ENCODE results near the gene XIRP2.

The XIRP2 gene, protein sequence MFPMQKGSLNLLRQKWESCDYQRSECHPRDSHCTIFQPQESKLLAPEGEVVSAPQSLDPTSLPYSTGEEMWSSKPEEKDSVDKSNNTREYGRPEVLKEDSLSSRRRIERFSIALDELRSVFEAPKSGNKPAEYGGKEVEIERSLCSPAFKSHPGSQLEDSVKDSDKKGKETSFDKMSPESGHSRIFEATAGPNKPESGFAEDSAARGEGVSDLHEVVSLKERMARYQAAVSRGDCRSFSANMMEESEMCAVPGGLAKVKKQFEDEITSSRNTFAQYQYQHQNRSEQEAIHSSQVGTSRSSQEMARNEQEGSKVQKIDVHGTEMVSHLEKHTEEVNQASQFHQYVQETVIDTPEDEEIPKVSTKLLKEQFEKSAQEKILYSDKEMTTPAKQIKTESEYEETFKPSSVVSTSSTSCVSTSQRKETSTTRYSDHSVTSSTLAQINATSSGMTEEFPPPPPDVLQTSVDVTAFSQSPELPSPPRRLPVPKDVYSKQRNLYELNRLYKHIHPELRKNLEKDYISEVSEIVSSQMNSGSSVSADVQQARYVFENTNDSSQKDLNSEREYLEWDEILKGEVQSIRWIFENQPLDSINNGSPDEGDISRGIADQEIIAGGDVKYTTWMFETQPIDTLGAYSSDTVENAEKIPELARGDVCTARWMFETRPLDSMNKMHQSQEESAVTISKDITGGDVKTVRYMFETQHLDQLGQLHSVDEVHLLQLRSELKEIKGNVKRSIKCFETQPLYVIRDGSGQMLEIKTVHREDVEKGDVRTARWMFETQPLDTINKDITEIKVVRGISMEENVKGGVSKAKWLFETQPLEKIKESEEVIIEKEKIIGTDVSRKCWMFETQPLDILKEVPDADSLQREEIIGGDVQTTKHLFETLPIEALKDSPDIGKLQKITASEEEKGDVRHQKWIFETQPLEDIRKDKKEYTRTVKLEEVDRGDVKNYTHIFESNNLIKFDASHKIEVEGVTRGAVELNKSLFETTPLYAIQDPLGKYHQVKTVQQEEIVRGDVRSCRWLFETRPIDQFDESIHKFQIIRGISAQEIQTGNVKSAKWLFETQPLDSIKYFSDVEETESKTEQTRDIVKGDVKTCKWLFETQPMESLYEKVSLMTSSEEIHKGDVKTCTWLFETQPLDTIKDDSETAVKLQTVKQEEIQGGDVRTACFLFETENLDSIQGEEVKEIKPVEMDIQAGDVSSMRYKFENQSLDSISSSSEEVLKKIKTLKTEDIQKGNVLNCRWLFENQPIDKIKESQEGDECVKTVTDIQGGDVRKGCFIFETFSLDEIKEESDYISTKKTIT (N-terminal part only)

DNA sequence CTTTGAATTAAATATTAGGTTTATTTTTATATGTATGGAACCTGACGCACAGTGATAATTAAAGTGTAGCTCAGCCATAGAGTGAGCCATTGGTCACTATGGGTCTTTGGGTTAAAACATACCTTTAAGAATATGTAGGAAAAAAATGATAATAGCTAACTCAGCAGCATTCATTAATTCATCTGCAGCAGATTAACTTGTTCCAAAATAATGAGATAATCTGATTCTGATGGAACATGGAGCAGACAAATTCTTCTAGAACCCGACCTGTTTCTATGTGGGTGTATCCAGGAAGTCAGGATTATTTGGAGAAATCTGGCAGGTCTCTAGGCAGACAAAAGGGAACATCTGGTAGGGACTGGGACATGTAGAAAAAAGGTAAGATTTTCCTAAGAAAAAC, at the start of gene XIRP2:
TSS of gene XIRP2 (plus strand) at position 301 of the 400 bp plus-strand sequence. CDS start 15,003 bp downstream, outside the sequence.
- no peak for DNase-seq (ENCODE audit: low spot score)

DNA sequence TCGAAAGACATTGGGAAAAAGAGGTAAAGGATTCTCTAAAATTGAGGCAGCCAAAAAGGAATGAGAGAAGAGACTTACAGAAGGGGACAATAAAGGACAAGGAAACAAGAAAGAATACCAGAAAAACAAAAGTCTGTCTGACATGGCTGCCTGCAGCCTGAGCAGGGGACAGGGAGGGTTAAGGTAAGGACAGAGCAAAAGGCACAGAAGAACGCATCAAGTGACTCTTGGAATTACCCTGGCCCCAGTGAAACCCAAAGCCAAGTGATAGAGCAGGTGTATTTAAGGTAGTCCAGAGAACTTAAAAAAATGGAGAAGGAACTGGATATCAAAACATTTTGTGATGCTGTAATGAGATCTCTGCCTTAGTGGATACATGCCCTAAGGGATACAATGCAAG, 47.1 kb upstream of the XIRP2 start:
- DNase-seq (ENCODE audit: low spot score): no peak

DNA sequence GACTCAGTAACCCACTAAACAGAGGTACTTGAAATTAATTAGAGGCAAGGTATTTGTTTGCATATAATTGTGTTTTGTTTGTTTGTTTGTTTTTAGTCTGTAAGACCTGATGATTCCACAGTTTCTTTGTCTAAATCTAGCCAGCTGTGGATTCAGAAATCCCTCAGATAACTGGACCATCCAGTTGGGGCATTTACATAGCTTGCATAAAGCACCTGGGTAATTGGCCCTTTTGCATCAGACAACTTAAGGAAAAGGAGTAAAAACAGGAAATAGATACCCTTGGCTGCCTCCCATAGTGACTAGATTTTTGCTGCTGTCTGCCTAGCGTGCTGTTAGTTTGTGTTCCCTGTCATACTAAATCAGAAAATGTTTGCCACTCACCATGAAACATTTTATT, 46.6 kb upstream of the XIRP2 start:
- no peak for DNase-seq (ENCODE audit: low spot score)

DNA sequence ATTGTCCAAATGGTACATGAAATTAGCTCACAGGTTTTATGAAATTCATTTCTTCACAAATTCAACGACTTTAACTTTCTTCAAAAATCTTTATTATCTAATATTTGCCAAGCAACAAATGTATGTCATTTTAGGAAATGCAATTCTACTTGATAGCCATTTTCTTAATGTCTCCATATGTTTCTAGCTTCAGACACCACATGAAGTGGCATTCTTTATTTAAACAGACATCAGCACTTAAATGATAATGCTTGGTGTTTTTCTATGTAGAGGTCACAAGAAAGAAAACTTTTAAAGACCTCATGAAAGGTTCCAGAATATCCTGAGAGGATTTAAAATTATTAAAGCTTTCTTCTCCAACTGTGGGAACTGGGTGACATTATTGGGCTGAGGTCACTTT, 44.2 kb upstream of the XIRP2 start:
- DNase-seq (ENCODE audit: low spot score): no peak

DNA sequence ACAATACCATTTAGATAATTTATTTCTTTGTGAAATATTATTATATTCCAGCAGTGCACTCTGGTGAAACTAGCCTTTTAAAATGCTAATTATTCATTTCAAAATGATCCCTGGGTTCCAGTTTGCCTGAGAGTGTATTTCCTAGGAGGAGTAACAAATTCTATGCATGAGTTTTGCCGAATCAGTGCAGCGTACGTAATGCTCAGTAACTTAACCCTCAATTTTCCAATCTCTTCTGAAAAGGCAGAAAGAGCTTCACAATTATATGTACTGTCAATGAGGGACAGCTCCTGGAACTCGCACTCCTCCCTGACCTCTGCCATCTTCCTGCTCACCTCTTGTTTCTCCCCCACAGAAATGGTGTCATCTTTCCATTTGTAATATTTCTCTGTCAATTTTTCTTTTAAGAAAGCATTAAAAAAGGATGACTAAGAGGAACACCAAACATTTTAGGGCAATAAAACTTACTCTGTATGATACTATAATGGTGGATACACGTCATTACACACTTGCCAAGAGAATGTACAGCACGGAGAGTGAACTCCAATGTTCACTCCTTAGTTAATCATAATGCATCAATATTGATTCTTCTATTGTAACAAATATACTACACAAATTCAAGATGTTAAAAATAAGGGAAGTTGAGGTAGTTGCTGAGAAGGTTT, 25.7 kb upstream of the XIRP2 start:
- DNase-seq (ENCODE audit: low spot score): no peak

DNA sequence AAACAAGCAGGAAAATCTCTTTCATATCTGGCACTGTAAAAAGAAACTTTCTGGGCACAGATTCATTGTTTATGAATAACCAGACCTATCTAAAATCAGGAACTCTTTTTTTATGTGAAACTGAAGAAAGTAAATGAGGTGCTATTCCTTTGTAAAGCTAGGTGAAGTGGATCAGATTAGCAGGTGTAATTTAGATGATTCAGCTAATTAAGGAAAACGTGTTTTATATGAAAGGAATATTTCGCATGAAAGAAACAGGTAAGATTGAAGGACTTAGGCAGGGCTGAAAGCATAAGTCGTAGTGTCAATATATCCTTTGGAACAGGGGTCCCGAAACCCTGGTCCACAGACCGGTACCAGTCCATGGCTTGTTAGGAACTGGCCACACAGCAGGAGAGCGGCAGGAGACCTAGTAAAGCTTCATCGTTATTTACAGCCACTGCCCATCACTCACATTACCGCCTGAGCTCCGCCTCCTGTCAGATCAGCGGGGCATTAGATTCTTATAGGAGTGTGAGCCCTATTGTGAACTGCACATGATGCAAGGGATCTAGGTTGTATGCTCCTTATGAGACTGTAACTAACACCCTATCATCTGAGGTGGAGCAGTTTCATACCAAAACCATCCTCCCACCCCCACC, 20.3 kb upstream of the XIRP2 start:
- no peak for DNase-seq (ENCODE audit: low spot score)

DNA sequence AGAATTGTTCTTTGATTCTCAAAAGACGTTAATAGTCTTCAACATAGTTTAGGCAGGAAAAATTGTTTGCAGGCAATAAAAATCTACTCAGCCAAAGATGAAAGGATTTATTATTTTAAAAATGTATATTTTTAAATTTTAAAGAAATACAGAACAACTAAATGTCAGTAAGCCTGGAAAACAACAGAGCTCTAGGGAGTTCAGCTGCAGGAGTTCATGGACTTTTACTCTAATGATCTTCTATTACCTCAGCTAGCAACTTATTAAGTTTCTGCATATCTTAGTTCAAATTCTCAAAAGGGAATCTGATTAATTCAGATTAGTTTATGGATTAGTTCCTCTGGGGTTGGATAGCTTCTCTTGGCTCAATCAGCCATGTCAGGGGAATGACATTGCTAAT, 17.9 kb upstream of the XIRP2 start:
- DNase-seq (ENCODE audit: low spot score): no peak

DNA sequence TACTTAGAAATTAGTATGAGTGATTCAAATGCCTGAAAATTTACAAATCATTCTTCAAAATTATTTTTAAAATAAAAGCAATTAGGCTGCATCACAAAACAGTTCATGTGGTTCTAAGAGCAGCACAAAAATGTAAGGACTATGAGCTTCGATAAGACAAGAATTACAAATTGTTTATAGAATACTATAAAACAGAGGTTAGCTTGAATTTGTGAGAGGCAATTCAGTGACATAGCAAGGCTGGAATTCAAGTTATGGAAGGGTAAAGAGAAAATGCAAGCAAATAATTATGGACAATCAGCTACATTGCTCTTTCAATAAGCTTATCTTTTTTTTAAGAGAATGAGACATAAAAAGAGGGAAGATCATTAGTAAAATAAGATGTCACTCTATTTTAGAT, 7.1 kb upstream of the XIRP2 start:
- no peak for DNase-seq (ENCODE audit: low spot score)

DNA sequence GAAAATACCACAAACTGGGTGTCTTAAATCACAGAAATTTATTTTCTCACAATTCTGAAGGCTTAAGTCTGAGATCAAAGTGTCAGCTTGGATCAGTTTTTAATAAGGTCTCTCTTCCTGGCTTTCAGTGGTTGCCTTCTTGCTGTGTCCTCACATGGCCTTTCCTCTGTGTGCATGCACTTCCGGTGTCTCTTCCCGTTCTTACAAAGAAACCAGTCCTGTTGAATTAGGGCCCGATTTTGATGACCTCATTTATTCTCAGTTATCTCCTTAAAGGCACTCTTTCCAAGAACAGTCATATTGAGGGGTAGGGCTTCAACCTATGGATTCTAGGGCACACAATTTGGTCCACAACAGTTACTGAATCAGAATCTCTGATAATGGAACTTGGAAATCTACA, 5.4 kb upstream of the XIRP2 start:
- no peak for DNase-seq (ENCODE audit: low spot score)

DNA sequence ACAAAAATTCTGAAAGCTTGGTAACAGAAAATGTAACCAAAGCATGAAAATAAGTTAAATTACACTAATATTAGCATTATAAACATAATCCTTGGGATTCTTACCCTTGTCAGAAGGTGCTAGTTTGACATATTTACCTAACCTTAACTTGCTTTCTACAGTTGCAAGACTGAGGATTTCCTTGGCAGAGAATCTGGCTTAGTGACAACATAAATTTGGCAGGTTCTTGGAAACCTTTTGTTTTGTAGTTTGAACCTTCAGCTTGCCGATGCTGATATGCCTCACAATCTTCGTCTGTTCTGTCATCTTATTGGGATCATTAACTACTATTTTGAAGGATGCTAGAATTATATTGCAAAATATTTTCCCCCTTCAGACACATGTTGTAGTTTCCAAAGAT, 3.4 kb downstream of the XIRP2 start:
- no peak for DNase-seq (ENCODE audit: low spot score)

DNA sequence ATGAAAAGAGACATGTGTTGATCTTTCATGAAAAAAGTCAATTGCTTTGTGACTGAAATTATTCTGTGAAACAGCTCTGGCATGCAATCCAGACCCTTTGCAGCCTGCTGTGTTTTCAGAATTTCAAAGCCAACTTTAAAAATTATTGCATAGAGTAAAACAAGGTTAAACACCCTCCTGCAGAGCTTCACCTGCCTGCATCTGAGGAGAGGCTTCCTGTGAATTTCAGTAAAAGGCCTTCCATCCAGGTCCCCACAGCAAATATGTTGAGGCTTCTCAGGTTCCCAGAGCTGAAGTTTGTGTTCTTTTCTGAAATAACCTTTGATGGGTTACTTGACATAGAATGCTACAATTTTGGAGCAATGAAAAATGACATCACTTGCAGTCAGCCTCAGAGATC, 4.1 kb downstream of the XIRP2 start:
- no peak for DNase-seq (ENCODE audit: low spot score)

DNA sequence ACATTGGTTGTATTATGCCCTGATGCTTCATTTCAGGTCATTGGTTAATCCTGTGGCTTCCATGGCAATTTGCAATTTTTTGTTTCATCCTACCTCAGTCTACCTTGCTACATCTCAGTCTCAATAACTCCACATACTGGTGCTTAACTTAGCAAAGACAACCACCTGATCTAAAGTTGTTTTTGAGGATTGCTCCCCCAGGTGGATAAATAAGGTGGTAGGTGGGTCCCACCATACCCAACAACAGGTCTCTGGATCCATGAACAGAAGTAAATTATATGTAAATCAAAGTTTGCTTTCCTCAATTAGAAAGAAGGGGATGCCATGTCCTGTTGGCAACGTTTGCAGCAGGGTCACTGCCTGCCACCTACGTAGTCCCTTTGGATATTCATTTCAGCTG, 7.0 kb downstream of the XIRP2 start:
- DNase-seq (ENCODE audit: low spot score): no peak

DNA sequence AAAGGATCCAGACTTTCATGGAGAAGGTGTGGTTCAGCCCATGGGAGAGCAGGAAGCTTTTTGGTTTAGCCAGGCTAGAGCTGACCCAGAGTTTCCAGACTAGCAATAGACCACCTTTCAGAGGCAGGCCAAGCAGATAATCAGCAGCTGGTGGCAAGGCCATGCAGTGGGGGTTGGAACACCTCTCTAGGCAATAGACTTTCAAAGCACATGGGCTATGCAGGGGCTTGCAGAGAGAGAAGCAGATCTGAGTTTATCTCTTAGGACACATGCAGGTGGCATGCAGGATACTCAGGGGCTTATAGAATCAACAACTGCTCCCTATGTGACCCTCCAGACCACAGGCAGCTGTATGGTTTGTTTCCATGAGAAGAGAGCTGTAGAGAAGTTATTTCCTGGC, 9.4 kb downstream of the XIRP2 start:
- DNase-seq (ENCODE audit: low spot score): no peak

DNA sequence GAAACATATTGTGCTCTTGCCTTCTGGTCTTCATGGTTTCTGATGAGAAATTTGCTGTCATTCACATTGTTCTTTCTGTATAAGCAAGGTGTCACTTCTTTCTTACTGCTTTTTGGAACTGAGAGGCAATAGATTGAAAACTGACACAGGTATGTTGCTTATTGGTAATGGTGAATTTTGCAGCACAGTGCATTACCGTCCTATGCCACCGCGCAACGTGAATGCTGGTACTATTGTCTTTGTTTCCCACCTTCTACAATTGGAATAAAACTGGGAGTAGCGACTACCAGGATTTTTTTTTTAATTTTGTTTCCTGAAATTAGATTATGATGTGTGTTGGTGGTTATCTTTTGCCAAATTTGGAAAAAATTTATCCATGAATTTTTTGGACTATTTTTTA, 11.4 kb downstream of the XIRP2 start:
- no peak for DNase-seq (ENCODE audit: low spot score)

DNA sequence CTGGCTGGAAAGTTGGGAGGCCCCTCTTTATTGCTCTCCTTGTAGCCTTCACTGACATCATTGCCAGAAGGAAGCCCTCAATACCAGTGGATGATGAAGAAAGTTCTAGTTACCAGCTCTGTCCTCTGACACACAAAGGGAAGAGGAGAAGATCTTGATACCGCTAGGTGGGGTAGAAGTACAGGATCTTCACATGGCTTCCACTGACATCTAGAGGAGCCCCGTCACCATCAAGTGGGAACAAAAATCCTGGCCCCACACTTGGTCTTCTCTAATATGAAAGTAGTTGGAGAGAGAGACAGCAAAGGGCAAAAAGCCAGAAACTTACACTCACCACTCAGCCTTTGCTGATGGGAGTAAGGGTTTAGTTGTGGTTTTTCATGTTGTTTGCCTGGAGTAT, 12.4 kb downstream of the XIRP2 start:
- DNase-seq (ENCODE audit: low spot score): peak; percentile 6

DNA sequence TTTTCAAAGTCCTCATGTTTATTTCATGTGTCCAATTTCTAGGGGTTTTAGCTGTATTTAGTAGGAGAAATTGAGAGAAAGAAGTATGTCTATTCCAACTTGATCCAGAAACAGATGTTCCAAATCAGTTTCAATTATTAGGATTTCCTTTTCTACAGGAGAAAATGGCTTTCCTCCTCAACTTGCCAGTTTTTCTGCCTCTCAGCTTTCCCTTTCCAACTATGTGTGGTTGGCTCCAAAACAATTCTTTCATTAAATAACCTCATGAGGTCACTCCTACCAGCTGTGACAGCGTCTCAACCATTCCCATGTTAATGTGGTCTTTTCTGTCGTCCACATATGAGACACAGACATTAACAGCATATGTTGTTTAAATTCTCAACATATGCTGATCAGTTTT, 13.1 kb downstream of the XIRP2 start:
- DNase-seq (ENCODE audit: low spot score): no peak

DNA sequence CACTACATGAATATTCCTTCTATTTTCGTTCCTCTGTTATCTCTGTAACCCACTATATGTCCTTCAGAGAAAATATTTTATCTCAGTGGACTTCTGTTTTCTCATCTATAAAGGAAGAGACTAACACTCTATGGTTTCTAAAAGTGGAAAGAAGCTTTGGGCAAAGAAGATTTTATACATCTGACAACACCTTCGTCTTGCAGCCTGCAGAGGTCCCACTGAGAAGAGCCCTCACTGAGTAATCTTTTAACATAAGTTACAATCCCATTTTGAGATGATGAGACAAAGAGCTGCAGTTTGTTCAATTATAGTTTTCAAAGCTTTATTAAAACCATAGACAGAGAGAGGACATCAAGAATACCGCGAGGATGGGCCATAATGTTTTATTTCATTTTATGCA, 28.7 kb downstream of the XIRP2 start:
- DNase-seq (ENCODE audit: low spot score): no peak

DNA sequence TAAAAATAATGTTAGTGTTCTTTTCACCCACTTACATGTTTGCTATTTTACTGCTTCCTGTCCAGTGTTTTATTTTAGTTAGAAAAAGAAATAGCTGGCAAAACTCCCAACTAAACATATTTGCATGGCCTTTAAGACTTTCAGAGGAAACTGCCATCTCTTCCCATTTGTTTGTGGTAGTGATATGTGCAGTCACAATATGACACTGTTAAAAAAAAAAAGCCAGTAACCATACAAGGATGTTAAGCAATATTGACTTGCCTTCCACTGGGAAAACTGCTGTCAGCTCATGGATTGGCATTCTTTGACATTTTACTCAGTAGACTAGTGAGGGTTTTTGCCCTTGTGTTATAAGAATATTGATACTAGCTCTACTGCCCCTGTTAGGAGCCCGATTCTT, 29.1 kb downstream of the XIRP2 start:
- no peak for DNase-seq (ENCODE audit: low spot score)

DNA sequence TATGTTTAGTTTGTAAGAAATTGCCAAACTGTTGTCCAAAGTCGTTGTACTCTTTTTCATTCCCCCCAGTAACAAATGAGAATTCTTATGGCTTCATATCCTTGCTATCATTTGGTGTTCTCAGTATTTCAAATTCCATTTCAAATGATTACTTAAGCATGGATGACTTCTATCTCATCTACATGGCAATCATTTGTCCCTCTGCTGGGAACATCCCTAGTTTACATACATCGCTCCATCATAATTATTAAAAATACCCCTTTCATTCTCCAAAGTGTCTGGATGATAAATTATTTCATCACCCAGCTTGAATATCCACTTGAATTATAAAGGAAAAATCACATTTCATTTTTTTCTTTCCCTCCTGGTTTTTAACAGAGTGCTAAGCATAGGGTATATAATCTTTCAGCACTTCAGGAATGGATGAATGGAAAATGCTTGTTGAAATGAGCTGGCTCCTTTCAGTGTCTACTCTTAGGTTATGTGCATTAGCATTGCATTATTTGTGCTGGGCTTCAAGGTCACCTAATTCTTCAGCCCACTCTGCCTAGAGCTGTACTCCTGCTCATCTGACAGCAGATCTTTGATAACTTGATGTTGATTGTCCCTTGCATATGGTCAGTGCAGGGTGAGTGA, 33.1 kb downstream of the XIRP2 start:
- DNase-seq (ENCODE audit: low spot score): no peak

DNA sequence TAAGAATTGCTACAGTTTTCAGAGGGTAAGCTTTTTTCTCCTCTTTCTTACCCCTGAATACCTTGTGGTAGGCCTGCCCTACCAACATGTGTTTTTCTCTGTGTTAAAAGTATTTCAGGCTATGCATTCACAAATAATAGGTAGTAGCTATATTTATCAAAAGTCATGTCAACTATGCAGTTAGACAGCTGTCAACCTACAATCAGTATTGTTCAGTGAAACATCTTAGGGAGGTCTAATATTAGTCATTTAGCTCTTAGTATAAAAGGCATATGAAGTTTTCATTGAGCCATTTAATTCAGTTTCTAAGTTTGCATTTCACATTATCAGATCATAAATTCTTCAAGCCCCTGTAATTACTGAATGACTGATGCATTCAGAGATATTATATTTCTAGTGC, 36.7 kb downstream of the XIRP2 start:
- no peak for DNase-seq (ENCODE audit: low spot score)

DNA sequence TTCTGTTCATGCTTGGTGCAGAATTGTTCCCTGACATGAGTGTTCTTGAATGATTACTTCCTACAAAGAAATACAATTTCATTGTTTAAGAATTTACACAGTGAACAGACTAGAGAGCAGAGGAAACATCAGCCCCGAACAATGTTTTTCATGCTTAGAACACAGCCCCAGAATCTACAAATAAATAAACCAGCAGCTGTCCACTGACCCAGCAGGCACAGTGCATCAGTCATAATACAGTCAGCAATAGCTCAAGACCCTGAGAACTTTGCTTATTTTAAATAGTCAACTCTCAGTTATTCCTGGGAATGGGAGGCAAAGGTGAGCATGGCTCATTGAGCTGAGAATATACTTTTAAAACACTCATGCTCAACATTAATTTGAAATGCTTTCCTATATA, 38.4 kb downstream of the XIRP2 start:
- no peak for DNase-seq (ENCODE audit: low spot score)

Data from GM03348 (cell line).